Measurements from ENCODE around the gene CALML4. TPM values are rescaled to one million over a fixed set of nuclear protein-coding genes. Genes with fewer than 3 reads are reported as not detected.

Gene CALML4
- total RNA-seq, 1 experiment from 2014 or later, result 19.5 TPM

- Mint-ChIP-seq H3K27me3 (ENCODE audit: insufficient read depth, unreplicated experiment) (no peaks in the 10 kb centered on the region), H3K4me3 (ENCODE audit: unreplicated experiment) (peak overlapping the region; percentile 25), H3K27ac (ENCODE audit: unreplicated experiment) (peak overlapping the region; percentile 82), H3K4me1 (ENCODE audit: low read depth, unreplicated experiment) (peaks cover 17% of the 10 kb centered on the region), H3K9me3 (ENCODE audit: unreplicated experiment) (no peaks in the 10 kb centered on the region), H3K36me3 (ENCODE audit: insufficient read depth, unreplicated experiment) (peaks cover 49% of the 10 kb centered on the region)
- Histone ChIP-seq H3K36me3 (ENCODE audit: control insufficient read depth, insufficient read depth, low read length) (no peaks in the 10 kb centered on the region; the same call in 1 of the 2 replicates), H3K9me3 (no peaks in the 10 kb centered on the region), H3K27me3 (replicated peaks; ENCODE audit: control insufficient read depth, insufficient read depth, low read length) (no peaks in the 10 kb centered on the region), H3K4me1 (peaks cover 19% of the 10 kb centered on the region), H3K4me3 (ENCODE audit: low read depth, low read length) (no peak overlapping the region)
- DNase-seq, result no peak
- no TSS peak for BruUV-seq (replicated peaks)
- intact Hi-C loops (cut with micrococcal nuclease; ENCODE audit: unreplicated experiment), result no loop called here
- ChIA-PET CTCF (no interaction called here), POLR2A (no interaction called here)
- no peak for TF ChIP-seq CTCF (IDR thresholded peaks at IDR 0.05; ENCODE audit: insufficient read depth in 1 of 2, low read depth in 1 of 2, low read length in 1 of 2, severe bottlenecking in 1 of 2, unreplicated experiment in 1 of 2)
Measured at GRCh38 chr15:68201153-68201878, 3.8 kb downstream of the CALML4 start.

GRCh38 chr15:68200016-68200861 is 4.9 kb downstream of the CALML4 start:
- intact Hi-C loops (cut with micrococcal nuclease; ENCODE audit: unreplicated experiment), result no loop called here
- Histone ChIP-seq H3K9me3 (no peaks in the 10 kb centered on the region), H3K4me1 (peaks cover 9% of the 10 kb centered on the region), H3K36me3 (ENCODE audit: control insufficient read depth, insufficient read depth, low read length) (peaks cover 2% of the 10 kb centered on the region), H3K27me3 (replicated peaks; ENCODE audit: control insufficient read depth, insufficient read depth, low read length) (no peaks in the 10 kb centered on the region), H3K4me3 (ENCODE audit: low read depth, low read length) (no peak overlapping the region)
- H3K36me3 Mint-ChIP-seq (ENCODE audit: insufficient read depth, unreplicated experiment), result peaks cover 60% of the 10 kb centered on the region
- no peak for DNase-seq
- ChIA-PET CTCF (no interaction called here), POLR2A (no interaction called here)
- no peak overlapping the region for H3K4me3 Mint-ChIP-seq (ENCODE audit: unreplicated experiment)
- no peaks in the 10 kb centered on the region for H3K9me3 Mint-ChIP-seq (ENCODE audit: unreplicated experiment)
- peak overlapping the region; percentile 82 for H3K27ac Mint-ChIP-seq (ENCODE audit: unreplicated experiment)
- no peak for TF ChIP-seq CTCF (IDR thresholded peaks at IDR 0.05; ENCODE audit: insufficient read depth in 1 of 2, low read depth in 1 of 2, low read length in 1 of 2, severe bottlenecking in 1 of 2, unreplicated experiment in 1 of 2)
- H3K27me3 Mint-ChIP-seq (ENCODE audit: insufficient read depth, unreplicated experiment), result no peaks in the 10 kb centered on the region
- peaks cover 17% of the 10 kb centered on the region for H3K4me1 Mint-ChIP-seq (ENCODE audit: low read depth, unreplicated experiment)
- no TSS peak for BruUV-seq (replicated peaks)

- H3K9me3 ChIP-seq, result no peaks in the 10 kb centered on the region
- no peak overlapping the region for H3K4me3 Mint-ChIP-seq (ENCODE audit: unreplicated experiment)
- H3K9me3 Mint-ChIP-seq (ENCODE audit: unreplicated experiment), result no peaks in the 10 kb centered on the region
- H3K4me1 Mint-ChIP-seq (ENCODE audit: low read depth, unreplicated experiment), result peaks cover 17% of the 10 kb centered on the region
- ChIA-PET POLR2A (no interaction called here), CTCF (no interaction called here)
- DNase-seq, result no peak
- intact Hi-C loops (cut with micrococcal nuclease; ENCODE audit: unreplicated experiment), result no loop called here
- TF ChIP-seq CTCF (IDR thresholded peaks at IDR 0.05; ENCODE audit: insufficient read depth in 1 of 2, low read depth in 1 of 2, low read length in 1 of 2, severe bottlenecking in 1 of 2, unreplicated experiment in 1 of 2), result no peak
- H3K36me3 ChIP-seq (ENCODE audit: control insufficient read depth, insufficient read depth, low read length), result peaks cover 2% of the 10 kb centered on the region
- peaks cover 66% of the 10 kb centered on the region for H3K36me3 Mint-ChIP-seq (ENCODE audit: insufficient read depth, unreplicated experiment)
- H3K27ac Mint-ChIP-seq (ENCODE audit: unreplicated experiment), result peak overlapping the region; percentile 58
- peaks cover 2% of the 10 kb centered on the region; the same call in 1 of the 2 replicates for H3K4me1 ChIP-seq
- no peaks in the 10 kb centered on the region for H3K27me3 ChIP-seq (replicated peaks; ENCODE audit: control insufficient read depth, insufficient read depth, low read length)
- H3K27me3 Mint-ChIP-seq (ENCODE audit: insufficient read depth, unreplicated experiment), result no peaks in the 10 kb centered on the region
- no TSS peak for BruUV-seq (replicated peaks)
- no peak overlapping the region for H3K4me3 ChIP-seq (ENCODE audit: low read depth, low read length)
Measured at GRCh38 chr15:68199340-68199739, 5.8 kb downstream of the CALML4 start.
